ENCODE measurements around the gene TNNC2.
A peak's percentile ranks its signal among the peaks of the same experiment; 100 is the strongest.
"Not testable (repeated sequence)": the region's sequence is repeated elsewhere in the genome, so short reads cannot be mapped to it uniquely, and the experiment has no call there.

Gene TNNC2

DNA sequence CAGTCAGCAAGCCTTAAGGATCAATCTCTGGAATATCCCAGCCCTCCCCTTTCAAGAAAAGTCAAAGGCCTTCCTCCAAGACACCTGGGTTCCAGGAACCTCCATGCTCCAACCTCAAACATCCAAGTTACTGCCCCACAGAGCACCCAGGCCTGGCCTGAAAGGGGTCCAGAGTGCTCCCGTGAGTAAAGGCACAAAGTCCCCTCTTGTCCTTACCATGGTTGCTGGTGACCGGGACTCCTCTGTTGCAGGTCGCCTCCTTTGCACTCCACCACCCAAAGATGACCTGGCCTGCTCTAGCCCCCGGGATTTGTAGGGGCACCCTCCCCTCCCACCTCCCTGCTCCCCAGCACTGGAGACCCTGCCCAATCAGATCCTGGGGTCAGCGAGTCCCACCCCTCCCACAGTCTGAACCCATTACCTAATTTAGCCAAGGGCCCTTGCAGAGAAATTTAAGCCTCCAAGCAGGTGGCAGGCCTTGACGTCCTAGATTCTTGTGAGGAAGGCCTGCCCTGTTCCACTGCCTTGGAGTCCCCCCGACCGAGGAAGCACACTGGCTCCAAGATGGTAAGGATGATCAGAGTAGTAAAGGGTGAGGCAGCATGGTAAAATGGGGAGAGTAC, at the start of gene TNNC2:
TNNC2 (minus strand) TSS at position 283 of the 623 bp plus-strand sequence; CDS start at position 219, 64 bp downstream.
- no peak for DNase-seq

DNA sequence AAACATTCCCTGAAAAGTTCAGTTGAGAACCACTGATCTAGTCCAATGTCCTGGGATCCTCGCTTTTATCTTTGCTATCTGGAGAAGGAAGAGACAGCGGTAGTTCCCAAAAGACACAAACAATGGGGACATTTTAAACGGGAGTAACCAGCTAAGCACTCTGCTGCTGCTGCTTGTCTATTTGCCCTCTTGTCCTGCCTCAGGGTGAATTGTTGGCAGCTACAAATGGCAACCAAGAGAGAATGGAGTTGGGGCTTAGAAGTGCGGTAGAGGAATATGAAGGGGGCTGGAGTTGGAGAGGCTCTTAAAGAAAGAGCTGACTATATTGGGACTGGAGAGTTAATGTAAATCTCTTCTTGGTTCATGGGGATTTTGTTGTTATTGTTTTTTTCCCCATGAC, 47.5 kb upstream of the TNNC2 start:
- no peak for DNase-seq

DNA sequence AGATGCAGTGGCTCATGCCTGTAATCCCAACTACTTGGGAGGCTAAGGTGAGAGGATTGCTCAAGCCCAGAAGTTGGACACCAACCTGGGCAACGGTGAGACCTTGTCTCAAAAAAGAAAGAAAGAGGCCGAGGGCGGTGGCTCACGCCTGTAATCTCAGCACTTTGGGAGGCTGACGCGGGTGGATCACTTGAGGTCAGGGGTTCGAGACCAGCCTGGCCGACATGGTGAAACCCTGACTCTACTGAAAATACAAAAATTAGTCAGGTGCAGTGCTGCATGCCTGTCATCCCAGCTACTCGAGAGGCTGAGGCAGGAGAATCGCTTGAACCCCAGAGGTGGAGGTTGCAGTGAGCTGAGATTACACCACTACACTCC, 47.0 kb upstream of the TNNC2 start:
- not testable (repeated sequence) for DNase-seq

DNA sequence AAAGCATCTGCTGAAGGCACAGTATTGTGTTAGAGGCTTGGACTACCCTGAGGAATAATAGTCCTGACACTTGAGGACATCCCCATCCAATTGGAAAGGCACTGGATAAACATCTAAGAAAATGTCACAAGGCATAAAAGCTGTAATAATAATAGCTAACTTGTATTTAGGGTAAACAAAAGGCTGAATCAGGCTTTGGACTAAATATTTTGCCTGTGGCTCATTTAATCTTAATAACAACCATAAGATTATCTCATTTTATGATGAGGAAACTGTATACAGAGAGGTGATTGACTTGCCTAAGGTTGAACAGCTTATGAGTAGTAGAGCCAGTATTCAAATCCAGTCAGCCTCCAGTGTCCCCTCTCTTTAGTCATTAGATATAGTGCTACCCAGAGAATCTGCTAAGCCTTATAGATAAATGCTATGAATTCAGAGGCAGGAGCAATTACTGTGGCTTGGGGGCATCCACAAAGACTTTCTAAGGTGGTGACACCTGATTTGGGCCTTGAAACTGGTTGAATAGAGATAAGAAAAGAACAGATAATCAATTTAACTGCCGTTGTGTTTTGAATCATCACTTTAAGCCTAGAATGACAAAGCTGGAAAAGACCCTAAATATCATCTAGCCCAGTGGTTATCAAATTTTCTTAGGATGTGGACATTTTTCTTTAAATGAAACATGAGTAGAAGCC, 46.4 kb upstream of the TNNC2 start:
- peak; percentile 61 for DNase-seq

DNA sequence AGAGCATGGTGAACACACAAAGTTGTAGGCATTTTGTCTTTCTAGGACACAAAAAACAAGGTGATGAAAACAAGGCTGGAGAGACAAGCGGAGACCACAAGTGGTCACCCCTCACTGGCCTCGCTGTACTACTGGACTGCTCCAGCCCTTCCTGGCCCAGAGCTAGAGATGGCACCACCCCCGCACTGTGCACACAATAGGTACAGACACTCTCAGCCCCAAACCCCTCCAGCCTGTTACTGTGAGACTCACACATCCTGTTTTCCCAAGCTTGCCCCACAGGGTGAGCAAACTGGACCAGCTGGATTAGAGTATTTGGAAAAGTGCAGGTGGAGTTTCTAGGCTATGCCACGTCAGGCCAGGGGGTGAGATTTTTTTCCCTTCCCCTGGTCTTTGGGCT, 45.5 kb upstream of the TNNC2 start:
- no peak for DNase-seq

DNA sequence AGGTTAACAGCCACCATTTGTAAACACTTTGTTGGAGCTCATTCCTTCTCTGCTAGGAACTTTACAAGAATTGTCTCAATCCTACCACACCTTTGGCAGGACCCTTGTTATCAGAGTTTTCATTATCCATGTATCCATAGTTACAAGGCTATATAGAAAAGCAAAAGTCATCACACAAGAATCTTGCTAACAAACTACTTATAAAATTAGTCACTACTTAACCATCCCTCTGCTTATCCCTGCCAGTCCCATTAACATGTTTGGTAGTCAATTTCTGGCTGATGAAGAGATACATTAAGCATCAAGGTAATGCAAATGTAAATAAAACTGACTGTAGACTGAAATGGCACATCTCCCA, 40.7 kb upstream of the TNNC2 start:
- DNase-seq, result no peak

DNA sequence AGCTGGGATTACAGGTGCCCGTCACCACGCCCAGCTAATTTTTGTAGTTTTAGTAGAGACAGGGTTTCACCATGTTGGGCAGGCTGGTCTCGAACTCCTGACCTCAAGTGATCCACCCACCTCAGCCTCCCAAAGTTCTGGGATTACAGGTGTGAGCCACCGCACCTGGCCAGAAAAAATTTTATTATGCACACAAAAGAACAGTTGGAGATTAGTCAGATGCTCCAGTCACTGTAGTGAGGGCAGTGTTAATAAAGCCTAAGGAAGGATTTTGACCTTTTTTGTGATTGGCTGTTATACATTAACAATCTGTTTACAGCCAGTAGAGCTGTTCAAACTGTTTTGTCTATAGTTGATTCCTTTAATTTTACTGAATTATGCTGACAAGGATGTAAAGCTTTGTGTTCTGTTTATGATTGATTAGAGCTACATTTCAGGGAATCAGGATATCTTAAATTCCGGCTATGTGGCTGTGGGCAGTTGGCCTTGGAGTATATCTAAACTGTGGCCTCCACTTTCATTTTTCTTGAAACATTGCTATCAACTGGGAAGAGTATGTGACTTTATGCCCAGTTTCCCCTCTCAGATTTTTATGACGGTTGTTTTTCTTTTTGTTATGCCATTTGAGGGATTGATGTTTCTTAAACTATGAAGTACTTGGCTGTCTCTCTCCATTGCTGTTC, 40.2 kb upstream of the TNNC2 start:
- no peak for DNase-seq

DNA sequence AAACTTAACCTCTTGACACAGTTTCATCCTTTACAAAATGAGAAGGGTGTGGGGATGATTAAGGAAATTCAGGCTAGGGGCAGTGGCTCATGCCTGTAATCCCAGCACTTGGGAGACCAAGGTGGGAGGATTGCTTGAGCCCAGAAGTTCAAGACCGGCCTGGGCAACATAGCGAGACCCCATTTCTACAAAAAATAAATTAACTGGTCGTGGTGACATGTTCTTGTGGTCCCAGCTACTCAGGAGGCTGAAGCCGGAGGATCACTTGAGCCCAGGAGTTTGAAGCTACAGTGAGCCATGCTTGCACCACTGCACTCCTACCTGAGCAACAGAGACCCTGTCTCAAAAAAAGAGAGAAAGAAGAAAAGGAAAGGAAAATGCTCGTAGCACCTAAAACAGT, 39.3 kb upstream of the TNNC2 start:
- no peak for DNase-seq

DNA sequence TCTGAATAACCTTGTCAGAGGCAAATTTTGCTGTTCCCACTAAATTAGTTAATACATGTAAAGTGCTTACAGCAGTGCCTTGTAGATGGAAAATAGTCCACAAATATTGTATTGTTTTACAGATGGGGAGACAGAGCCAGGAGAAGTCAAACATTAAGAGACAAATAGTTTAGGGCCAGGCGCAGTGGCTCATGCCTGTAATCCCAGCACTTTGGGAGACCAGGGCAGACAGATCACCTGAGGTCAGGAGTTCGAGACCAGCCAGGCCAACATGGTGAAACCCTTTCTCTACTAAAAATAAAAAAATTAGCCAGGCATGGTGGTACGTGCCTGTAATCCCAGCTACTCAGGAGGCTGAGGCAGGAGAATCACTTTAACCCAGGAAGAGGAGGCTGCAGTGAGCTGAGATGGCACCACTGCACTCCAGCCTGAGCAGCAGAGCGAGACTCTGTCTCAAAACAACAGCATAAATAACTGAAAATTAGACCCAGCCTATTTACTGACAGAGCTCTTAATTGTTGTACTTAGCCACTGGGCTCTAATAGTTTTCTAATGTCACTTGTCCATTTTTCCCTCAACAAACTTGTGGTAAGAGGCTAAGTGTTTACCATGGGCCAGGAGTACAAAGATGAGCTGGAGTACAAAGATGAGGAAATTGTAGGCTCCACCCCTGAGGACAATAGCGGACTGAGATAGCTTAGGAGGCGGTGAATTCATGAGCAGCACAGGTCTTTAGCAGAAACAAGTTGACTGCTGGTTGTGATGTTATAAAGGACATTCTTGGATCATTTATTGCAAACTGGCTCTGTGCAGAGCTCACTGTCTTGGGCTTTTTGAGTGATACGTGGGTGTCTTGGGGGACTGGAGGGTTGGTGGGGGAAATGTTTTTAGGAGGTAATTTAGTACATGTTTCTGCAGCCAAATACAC, 36.7 kb upstream of the TNNC2 start:
- no peak for DNase-seq

DNA sequence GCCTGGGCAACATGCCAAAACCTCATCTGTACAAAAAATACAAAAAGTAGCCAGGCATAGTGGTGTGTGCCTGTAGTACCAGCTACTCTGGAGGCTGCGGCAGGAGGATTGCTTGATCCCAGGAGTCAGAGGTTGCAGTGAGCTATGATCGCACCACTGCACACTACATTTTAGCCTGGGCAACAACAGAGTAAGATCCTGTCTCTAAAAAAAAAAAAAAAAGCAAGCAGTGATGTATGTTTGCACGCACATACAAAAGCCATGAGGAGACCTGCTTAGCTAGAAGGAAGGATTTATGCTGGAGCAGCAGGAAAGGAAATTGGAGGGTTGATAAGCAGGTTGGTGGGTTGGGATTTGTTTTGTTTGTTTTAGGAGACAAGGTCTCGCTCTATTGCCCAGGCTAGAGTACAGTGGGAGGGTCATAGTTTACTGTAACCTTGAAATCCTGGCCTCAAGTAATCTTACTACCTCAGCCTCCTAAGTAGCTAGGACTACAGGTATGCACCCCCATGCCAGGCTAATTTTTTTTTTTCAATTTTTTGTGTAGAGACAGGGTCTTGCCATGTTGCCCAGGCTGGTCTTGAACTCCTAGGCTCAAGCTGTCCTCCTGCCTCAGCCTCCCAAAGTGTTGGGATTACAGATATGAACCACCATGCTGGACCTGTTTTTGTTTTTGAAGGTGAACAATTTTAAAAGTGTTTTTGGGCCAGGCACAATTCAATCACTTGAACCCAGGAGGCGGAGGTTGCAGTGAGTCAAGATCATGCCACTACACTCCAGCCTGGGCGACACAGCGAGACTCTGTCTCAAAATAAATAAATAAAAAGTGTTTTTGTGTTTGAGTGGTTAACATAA, 34.3 kb upstream of the TNNC2 start:
- DNase-seq, result peak; percentile 78

DNA sequence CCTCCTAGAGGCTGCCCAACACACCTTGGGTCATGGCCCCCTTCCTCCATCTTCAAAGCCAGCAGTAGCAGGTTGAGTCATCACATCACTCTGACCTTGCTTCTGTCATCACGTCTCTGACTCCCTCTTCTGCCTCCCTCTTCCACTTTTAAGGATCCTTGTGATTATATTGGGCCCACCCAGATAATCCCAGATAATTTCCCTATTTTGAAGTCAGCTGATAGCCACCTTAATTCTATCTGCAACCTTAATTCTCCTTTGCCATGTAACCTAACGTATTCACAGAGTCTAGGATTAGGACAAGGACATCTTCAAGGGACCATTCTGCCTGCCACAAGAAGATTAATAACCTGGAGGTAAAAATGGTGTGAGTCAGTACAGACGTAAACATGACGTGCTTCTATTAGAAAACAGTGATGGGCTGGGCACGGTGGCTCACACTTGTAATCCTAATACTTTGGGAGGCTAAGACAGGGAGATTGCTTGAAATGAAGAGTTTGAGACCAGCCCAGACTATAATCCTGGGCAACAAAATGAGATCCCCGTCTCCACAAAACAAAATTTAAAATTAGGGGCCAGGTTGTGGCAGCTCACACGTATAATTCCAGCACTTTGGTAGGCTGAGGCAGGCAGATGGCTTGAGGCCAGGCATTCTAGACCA, 33.6 kb upstream of the TNNC2 start:
- no peak for DNase-seq

DNA sequence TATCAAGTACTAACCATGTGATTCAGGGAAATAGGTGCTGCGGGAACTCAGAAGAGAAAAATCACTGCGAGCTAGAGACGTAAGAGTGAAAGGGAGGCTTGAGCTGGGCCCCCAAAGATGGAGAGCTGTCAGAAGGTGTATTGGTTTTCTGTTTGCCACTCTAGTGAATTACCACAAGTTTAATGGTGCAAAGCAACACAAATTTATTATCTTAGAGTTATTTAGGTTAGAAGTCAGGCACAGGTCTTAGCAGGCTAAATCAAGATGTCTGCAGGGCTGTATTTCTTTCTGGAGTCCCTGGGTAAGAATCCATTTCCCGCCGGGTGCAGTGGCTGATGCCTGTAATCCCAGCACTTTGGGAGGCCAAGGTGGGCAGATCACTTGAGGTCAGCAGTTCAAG, 32.8 kb upstream of the TNNC2 start:
- no peak for DNase-seq

DNA sequence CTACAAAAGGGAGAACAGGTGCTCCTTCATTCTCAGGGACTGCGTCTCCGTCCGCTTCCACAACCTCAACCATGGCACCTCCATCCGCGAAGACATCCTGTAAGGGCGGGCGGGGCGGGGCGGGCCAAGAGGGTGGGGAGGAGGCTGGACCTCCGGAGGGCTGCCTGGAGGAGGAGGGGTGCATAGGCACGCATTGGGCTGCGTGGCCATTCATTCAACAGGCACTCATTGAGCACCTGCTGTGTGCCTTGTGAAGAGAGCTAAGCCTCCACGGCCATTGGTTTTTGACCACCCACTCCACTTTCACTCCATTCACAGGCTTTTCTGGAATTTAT, 30.7 kb upstream of the TNNC2 start:
- no peak for DNase-seq

DNA sequence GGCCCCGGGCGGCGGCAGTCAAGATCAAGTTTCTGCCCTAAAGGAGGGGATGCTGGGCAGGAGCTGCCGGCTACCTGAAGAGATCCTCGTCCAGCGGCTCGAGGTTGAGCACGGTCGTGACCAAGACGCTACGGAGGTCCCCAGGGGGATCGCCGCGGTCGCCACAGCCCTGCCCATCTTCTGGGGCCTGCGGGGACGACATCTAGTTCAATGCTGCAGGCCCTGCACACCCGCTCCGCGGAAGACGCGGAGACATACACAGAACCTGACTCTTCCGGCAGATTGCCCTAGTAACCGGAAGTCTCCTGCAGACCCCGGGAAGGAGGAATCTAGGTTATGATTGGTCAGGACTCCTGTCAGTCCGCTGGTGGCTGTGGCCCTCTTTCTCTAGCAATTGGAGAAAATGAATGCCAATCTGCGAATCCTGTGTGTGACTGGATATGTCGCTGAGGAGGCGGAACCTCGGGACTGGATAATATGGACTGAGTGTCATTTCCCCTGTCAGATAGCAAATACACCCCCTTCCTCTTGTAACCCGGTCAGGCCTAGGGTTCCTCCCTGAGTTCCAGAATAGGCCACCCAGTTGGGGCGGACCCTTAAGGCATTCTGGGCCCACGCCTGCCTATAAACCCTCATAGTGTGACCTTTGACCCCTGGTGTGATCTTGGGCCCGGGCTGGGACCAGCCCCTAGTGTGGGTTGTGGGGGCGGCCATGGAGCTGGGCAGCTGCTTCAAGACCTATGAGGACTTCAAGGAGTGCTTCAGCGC, 30.2 kb upstream of the TNNC2 start, which contains the start of the genes ACOT8 and ZSWIM3:
ACOT8 (minus strand) TSS at position 279 of the 768 bp plus-strand sequence; CDS start at position 202, 77 bp downstream.
ZSWIM3 (plus strand) TSS at position 501 of the 768 bp plus-strand sequence; CDS start at position 713, 212 bp downstream.
- DNase-seq, result peak; percentile 100

DNA sequence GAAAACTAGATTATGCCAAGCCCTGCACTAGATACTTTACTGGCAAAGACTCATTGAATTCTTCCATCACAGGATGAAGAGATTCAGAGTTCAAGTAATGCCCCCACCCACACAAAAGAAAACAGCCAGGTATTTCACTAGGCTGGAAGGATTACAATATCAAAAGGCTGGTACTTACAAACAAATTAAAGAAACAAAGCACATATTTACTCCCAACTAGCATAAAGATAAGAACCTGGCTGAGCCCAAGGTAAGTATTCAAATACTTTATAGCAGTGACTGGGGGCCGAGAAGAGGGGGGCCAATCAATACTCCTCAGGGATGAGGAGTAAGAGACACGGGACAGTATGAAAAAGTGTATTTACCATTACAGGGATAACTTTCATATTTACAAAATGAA, 26.4 kb upstream of the TNNC2 start:
- no peak for DNase-seq

DNA sequence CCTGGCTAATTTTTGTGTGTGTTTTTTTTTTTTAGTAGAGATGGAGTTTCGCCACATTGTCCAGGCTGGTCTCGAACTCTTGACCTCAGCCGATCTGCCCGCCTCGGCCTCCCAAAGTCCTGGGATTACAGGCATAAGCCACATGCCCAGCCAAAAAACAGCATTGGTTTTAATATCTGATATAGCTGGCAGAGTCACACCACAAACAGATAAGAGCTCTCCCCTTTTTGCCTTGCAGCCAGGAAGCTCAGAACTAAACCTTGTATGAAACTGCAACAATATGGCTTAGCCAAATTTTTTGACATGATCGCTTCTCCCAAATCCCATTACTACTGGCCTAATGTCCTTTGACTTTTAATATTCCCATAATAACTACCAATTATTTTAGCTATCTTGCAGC, 25.2 kb upstream of the TNNC2 start:
- DNase-seq, result peak; percentile 50

DNA sequence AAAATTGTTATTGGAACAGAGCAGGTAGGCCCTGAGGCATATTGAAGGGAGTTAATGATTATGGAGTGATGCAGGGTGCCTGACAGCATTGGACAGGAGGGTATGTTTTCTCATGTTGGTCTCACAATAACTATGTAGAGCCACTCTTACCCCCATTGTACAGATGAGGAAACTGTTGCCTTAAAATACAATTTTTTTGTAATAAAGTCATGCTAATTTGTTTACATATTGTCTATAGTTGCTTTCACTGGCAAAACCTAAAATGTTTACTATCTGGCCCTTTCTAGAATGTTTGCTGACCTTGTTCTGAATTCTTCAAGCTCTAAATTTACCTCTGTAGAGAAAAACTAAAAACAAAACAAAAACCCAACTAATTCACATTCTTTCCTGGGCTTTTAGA, 24.4 kb upstream of the TNNC2 start:
- no peak for DNase-seq

DNA sequence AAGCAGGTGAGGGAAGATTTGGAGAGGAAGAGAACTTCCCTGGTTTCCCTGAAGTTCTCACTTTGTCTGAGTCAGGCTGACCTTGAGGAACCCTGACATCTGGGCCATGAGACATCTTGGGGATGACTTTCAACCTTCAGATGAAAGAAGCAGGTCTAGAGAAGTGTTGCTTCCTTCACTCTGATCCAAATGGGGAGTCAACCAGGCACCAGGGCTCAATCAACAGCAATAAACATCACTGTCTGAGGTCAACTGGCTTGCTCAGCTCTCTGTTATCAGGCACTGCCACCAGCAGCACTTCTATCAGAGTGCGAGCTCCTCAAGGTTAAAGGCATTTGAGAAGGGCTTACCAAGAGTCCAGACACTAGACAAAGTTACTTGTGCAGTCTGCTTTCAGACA, 23.8 kb upstream of the TNNC2 start:
- DNase-seq, result peak; percentile 86

DNA sequence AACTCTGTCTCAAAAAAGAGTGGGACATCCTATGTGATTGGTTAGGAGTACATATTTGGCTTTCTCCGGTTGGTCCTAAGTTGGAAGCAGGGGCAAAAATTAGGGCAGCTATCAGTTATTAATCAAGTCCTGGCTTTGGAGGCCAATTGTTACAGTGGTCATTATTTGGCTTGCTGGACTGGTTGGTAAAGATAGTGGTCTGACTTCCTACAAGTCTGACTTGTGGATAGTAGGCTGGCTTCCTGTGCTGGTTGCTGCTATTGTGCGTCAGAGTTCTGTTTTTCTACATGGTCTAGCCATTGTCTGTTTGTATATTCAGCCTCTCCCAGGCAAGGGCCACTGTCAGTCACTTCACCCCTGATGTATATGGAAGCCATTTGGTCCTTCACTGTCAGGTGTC, 23.1 kb upstream of the TNNC2 start:
- no peak for DNase-seq

DNA sequence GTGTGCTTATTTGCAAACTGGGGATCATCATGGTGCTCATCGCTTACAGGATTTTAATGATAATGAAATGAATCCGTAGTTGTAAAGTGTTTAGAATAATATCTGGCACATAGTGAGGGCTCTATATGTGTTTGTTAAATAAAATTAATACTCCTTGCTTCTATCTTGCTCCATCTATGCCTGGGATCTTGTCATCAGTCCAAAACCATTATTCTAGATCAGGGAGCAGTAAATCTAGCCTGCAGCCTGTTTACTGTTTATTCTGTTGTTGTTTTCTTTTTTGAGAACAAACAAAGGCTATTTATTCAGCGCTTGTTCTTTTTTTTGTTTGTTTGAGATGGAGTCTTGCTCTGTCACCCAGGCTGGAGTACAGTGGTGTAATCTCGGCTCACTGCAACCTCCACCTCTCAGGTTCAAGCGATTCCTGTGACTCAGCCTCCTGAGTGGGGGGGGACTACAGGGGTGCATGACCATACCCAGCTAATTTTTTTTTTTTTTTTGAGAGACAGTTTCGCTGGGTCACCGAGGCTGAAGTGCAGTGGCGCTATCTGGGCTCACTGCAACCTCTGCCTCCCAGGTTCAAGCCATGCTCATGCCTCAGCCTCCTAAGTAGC, 22.0 kb upstream of the TNNC2 start:
- no peak for DNase-seq

All from hematopoietic multipotent progenitor cell treated with erythropoietin and hydrocortisone succinate and interleukin-3 and kit ligand, for 8 days (in vitro differentiated cells).